DMS79 (cell line): ENCODE measurements around the gene DYNC1I1.

Source experiments
- DNase-seq: peaks from one replicate; lab custom pipeline; 2025; lab: John Stamatoyannopoulos, UW

DYNC1I1 gene

GRCh38 chr7:95861041-95861440 lies 88.7 kb downstream of the DYNC1I1 start:
- DNase-seq: no peak

GRCh38 chr7:95863623-95864022 lies 91.3 kb downstream of the DYNC1I1 start:
- no peak for DNase-seq

DNA sequence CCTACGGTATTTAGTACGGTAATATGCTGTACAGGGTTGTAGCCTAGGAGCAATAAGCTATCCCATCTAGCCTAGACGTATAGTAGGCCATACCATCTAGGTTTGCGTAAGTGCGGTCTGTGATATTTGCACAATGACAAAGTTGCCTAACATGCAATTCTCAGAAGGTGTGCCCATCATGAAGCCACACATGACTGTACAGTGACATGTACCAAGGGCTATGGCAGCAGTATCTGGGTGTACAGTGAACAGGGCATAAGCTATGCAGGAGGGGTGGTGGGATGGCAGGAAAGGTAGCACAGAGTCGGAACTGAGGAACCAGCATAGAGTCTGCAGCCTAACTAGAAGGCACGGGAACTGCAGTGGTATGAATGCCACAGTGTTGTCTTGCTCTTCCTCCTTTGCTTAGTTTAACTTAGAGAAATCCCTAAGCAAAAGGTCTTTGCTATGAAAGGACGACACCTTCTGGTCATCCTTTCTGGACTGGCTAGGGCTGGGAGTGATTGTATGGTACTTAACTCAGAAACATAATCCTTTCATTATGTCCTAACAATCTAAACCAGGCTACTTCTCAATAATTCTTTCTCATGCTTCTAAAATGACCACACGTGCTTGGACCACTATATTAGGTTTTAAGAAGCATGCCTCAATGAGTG lies 93.5 kb downstream of the DYNC1I1 start:
- no peak for DNase-seq

DNA sequence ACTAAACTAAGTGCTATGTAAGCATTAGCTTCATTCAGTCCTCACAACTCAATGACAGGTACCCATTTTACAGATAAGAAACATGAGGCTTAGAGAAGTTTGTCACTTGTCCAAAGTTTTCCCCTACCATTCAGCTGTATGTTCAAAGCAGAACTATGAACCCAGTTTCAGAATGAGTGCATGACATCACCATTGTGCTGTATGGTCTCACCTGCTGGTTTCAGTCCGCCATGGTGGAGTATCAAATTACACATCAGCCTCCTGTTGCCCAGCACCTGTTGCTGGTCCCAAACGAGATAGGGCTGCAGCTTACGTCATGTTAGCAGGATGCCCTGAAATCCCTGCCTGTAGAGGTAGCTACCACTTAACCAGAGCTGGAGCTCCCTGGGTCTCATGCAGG lies 95.0 kb downstream of the DYNC1I1 start:
- no peak for DNase-seq

DNA sequence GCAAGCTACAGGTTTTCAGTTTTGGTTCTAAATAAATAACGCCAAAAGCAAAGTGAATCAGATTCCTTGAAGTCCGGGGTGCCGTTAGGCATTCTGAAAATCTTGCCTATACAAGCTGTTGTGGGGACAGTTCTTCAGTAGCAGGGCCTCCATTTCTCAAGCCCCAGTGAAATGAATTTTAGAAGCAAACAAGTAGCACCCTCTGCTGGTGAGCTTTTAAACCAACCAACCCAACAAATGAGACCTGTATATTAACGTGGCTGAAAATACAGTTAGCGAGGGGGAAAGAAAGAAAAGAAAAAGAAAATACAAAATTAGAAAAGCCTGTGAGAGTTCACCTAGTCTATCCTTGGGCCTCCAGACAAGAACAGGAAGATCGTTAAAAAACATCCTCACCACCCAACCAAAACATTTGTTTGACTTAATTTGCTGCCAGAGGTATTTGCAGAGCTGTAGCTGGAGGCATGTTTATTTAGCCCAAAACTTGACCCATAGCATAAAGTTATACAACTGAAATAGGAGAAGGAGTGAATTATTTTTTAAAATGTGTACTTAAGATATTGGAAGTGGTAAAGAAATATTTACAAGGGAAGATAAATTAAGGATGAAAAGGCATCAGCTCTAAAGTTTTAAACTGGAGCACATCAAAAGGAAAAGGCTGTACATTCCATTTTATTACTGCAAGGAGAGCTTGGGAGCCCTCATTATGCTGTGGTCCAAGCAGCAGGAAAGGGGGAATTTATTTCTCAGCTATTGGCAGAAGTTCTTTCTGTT lies 98.9 kb downstream of the DYNC1I1 start:
- peak; percentile 34 for DNase-seq

DNA sequence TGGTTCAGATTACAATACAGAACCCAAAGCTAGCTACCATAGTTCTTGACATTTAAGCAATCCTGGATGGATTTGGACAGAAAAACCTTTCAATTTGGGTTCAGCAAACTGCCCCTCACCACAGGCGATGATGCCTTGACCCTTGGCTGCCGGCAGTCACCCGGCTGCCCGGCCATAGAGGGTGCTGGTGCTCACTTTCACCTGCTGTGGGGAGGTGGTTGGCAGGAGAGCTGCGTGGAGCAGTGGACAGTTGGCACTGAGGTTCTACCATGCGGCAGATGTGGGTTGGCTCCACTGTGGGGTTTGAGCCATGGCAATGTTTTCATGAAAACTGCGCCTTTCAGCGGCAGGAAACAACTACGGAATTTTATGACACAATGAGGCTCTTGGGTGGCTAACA lies 99.5 kb downstream of the DYNC1I1 start:
- DNase-seq: no peak

- DNase-seq: no peak
Measured at GRCh38 chr7:95874129-95874528, 101.8 kb downstream of the DYNC1I1 start.

DNA sequence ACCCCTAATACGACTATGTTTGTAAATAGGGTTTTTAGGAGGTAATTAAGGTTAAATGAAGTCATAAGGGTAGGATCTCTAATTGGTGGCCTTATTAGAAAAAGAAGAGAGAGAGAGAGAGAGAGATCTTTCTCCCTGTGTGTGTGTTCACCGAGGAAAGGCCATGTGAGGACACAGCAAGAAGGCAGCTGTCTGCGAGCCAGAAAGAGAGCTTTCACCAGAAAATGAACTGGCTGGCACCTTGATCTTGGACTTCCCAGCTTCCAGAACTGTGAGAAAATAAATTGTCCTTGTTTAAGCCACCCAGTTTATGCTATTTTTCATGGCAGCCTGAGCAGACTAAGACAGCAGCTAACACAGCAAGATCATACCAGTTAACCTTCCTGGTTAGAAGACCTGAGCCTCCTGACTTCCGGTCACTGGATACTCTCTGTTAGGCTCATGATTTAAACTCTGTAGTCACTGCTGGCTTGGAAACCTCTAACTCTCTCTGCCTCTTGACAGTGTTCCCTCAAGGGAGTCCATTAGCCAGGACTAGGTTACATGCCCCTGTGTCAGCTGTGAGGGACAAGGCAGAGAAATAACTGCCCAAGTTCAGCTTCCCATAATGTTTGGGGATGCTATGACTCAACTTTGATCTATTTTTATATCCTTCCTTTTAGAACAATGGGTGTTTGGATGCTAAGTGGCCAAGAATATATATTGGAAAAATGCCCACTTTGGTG lies 102.3 kb downstream of the DYNC1I1 start:
- DNase-seq: no peak

GRCh38 chr7:95875519-95875918 lies 103.2 kb downstream of the DYNC1I1 start:
- DNase-seq: no peak

DNA sequence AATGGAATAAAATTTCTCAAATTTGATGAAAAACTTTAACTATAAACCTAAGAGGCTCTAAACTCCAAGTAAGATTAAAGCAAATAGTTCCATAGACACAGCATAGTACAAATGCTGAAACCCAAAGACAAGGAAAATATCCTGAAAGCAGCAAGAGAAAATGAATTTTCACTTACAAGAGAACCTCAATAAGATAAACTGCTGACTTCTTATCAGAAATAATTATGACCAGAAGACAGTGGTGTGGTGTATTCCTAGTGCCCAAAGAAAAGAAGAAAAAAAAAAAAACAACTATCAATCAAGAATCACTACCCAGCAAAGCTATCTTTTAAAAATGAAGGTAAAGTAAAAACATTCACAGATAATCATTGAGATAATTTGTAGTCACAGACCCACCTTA lies 106.3 kb downstream of the DYNC1I1 start:
- no peak for DNase-seq

DNA sequence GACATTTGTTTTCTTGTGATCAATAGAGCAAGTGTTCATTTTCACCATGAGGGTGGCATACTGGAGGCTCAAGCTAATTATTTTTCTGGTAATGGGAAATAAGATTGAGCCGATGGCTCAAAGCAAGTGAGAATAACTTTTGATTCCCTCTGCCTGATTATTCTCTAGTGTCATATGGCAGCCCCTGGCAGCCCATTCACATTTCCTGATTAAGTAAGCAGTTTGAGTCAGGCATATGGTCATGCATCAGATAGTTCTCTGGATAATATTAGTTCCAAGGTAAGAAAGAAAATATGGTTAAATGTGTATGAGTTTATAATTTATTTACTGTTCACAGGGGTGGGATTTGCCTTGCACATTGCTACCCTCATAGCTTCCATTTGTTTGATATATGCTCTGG lies 109.2 kb downstream of the DYNC1I1 start:
- DNase-seq: no peak

DNA sequence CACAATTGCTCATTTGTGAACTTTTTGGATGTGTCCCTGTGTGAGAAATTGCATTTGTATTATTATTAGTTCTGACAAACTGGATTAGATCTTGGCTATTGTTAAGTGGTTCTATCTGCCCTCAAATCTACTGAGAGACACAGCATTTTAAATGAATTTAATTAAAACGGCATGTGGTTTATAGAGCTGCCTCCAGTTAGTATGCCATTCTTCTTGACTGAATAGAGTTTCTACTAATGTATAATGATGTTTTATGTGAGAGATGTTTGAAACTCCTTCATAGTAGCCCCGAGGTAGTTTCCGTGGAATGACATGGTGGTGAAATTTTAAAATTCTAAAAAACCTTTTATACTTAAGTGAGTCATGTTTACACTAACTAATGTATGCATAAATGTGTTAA lies 110.9 kb downstream of the DYNC1I1 start:
- DNase-seq: no peak

- DNase-seq: peak; percentile 16
Measured at GRCh38 chr7:95886501-95887090, 114.2 kb downstream of the DYNC1I1 start.

DNA sequence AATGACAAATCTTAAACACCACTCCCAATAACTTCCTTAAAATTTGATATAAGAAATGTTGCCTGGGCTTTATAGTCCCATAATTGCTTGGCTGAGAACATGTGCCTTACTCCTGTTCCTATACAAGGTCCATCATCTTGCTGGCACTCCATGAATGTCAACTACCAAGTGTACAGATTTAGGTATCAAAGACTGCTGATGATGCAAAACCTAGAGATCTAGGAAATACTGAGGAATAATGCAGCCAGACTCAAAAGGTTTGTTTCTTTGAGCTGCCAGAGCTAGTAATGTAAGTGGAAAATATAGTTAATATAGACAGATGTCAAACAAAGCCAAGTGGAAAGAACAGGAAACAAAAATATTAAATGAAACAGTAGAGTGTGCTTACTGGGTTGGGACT lies 121.1 kb downstream of the DYNC1I1 start:
- no peak for DNase-seq

- no peak for DNase-seq
Measured at GRCh38 chr7:95897557-95898251, 125.3 kb downstream of the DYNC1I1 start.

DNA sequence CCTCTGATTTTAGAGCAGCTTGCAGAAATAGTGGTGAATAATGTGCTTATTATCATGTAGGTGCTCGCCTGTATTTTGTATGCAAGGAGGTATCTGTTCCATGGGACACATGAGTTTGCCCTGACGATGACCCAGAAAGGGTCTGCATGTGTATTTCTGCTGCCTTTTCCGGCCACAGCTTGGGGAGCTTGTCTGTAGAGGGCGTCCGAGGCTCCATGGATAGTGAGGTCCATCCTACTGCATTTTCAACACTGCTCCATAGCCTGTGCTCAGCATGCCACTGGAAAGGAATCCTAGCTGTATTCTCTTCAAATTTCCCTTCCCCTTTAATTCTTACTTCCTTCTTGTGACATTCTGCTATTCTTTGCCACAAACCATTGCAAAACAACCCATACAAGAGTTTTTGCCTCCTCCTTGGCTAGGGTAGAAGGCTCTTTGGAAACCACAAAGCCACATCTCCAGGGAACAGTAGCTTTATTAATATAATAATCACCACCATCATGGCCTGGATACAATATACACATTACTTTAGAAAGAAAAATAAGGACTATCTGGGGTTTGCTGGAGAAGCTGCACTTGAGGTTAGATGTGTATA lies 127.7 kb downstream of the DYNC1I1 start:
- DNase-seq: peak; percentile 6

DNA sequence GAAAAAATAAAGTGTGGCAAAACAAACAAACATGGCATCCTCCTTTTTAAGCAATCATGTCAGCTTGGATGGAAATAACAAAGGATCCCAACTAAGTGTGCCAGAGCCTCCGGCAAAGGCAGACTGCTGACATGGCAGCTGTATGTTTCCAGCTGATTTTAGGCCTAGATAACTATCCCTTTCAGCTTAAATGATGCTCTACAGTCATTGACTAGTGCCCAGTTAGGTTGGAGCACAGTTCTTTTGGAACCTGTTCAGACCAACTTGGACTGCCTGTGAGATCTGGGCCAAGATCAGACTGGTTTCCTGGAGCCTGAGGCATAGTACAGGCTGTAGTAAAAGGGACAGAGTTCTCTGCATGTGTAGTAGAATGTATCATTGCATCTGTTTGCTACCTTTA lies 128.7 kb downstream of the DYNC1I1 start:
- DNase-seq: no peak

DNA sequence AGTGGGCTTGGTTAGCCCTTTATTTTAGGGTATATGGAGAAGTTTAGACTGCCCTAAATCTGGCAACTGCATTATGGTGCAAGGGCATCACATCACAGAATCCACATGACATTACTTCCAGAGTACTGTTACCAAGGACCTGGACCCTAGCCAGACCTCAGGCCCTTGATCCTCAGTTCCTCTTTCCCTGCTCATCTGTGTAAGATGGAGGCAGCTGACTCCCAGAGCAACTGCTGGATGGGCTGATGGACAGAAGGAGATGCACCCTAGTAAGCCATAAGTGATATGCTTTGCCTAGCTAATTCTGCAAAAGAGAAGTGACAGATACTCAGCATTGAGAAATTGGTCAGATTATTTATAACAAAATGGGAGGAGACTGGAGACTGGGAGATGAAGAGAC lies 131.7 kb downstream of the DYNC1I1 start:
- DNase-seq: no peak

DNA sequence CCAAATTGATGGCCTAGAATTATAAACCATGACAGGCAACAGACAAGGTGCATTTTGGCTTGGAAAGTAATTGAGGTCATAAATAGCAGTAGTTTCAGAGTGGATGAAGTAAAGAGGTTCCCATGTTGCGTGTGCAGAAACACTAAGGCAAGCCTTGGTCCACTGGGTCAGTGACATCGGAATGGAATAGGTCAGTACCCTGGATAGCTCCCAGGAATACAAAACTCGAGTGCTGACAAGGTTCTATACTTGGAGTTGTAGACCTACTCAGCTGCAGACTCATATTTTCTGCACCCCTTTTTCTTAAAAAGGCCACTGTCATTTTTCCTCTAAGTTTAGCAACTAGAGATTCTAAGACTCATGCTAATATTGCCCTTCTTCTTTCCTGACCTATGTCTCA lies 132.8 kb downstream of the DYNC1I1 start:
- DNase-seq: no peak

DNA sequence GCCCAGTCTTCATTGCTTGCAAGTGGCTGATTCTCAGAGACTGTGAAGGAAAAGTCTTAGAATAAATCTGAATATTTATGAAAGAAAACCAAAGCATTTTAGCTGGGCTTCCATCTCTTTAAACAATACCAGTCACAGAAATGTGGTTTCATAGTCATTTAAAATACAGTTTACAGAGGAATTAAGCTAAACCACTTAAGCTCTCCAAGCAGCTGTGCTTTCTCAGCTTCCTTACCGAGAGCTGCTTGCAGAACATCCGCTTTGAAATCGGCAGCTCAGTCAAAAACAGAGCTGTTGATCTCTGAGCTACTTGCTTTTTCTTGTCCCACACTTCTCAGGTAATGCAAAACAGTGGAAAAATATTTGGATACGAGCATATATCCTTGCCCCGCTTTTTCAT lies 134.5 kb downstream of the DYNC1I1 start:
- DNase-seq: peak; percentile 31

DNA sequence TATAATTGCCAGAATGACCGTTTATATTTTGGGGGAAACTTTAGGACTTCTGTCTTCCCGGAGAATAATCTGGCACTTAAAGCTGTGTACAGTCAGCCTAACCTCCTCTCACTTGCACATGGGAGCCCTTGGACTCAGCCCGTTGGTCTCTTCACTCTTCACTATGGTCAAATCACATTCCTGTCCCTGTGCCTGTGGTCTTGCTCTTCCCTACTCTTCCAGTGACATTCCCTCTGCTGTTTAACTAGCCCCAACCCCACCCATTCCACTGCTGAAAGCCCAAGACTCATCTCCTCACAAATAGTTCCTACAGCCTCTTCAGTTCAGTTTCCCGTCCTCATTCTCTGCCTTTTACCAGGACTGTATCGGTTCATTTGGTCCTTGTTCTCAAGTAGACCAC lies 135.0 kb downstream of the DYNC1I1 start:
- peak; percentile 5 for DNase-seq

- DNase-seq: no peak
Measured at GRCh38 chr7:95908499-95908898, 136.1 kb downstream of the DYNC1I1 start.
